HCT116 (cell line): ENCODE results near the gene COQ10A.

Experiments
- EZH2phosphoT487 ChIP-seq: fragments of 200-600 bp; IDR thresholded peaks from 2 replicates; pipeline ENCODE4 v1.6.1; 2018; ENCODE audit warnings: antibody characterized with exemption, borderline replicate concordance
- POLR2A ChIP-seq: IDR thresholded peaks from 2 replicates; pipeline ENCODE4 v1.7.0; 2011; ENCODE audit warnings: borderline replicate concordance; ENCODE audit not compliant: insufficient read depth, insufficient read length; ENCODE audit errors: extremely low read depth
- POLR2AphosphoS5 ChIP-seq: IDR thresholded peaks from 2 replicates; pipeline ENCODE4 v1.6.1; 2011; ENCODE audit warnings: mild to moderate bottlenecking, low read depth, low read length, moderate library complexity
- SP1 ChIP-seq: IDR thresholded peaks from 2 replicates; pipeline ENCODE4 v1.6.1; 2012; ENCODE audit warnings: low read depth
- TF ChIP-seq, protein P1 (sequence below), 3 experiments: fragments of 200-600 bp in 1 of 3; sonication (generic) in 1 of 3; IDR thresholded peaks in 2 of 3; conservative IDR thresholded peaks in 1 of 3; 2 replicates each; pipeline ENCODE4 v1.5.1; 2012 to 2017; ENCODE audit warnings: low read depth in 2 of 3, low read length in 2 of 3, antibody characterized with exemption in 1 of 3, borderline replicate concordance in 1 of 3, control low read depth in 1 of 3, mild to moderate bottlenecking in 1 of 3, mixed read lengths in 1 of 3, mixed run types in 1 of 3, moderate library complexity in 1 of 3; ENCODE audit not compliant: insufficient read depth in 1 of 3

DNA sequence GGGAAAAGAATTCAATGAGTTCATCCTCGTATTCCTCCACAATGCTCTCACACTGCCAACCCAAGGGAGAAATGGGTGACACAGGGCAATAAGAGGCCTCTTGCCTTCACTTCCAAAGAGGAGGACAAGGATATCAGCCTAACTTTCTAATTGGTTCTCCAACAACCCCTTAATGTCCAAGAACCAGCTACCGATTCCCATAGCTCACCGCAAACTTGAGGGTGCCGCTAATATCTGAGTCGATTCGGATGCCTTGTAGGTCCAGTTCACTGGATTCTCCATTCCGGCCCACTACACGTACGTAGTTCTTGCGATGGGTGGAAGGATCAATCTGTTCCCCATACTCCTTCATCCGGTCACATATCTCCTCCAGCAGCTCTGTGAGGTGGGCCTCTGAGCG lies 44.3 kb downstream of the COQ10A start:
- TF ChIP-seq SP1 (no peak), EZH2phosphoT487 (no peak), POLR2A (no peak), POLR2AphosphoS5 (no peak)
- TF ChIP-seq, protein P1, sequence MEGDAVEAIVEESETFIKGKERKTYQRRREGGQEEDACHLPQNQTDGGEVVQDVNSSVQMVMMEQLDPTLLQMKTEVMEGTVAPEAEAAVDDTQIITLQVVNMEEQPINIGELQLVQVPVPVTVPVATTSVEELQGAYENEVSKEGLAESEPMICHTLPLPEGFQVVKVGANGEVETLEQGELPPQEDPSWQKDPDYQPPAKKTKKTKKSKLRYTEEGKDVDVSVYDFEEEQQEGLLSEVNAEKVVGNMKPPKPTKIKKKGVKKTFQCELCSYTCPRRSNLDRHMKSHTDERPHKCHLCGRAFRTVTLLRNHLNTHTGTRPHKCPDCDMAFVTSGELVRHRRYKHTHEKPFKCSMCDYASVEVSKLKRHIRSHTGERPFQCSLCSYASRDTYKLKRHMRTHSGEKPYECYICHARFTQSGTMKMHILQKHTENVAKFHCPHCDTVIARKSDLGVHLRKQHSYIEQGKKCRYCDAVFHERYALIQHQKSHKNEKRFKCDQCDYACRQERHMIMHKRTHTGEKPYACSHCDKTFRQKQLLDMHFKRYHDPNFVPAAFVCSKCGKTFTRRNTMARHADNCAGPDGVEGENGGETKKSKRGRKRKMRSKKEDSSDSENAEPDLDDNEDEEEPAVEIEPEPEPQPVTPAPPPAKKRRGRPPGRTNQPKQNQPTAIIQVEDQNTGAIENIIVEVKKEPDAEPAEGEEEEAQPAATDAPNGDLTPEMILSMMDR (IDR thresholded peaks at IDR 0.05 in 2 of 3, conservative IDR thresholded peaks at IDR 0.05 in 1 of 3; ENCODE audit: borderline replicate concordance in 1 of 3, insufficient read depth in 1 of 3, low read depth in 2 of 3, low read length in 2 of 3), result no peak
